ENCODE measurements around the gene IGSF11.
"Not testable (repeated sequence)": the region's sequence is repeated elsewhere in the genome, so short reads cannot be mapped to it uniquely, and the experiment has no call there.

The IGSF11 gene

DNA sequence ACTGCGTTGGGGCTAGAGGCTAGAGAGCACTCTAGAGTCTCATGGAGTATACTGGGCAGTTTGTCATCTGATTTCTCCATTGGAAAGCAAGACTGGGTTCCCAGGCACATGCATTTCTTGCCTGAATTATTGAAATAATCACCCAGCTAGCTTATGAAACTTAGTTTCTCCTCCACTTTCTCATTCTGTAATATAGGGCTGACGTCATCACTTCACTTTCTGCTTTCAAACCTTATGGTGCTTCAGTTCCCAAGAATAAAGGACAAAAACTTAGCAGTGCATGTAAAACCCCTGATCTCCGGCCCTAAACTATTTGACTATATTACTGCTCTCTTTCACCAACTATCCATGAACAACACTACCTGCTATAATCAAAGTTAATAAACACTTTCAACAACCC is 147.9 kb downstream of the IGSF11 start:
- H3K4me3 ChIP-seq (ENCODE audit: low read depth, low read length), result no peak overlapping the region

GRCh38 chr3:118884748-118885206 is 149.9 kb downstream of the IGSF11 start:
- no peak overlapping the region for H3K4me3 ChIP-seq (ENCODE audit: low read depth, low read length)

GRCh38 chr3:118882353-118882947 is 152.2 kb downstream of the IGSF11 start:
- H3K4me3 ChIP-seq (ENCODE audit: low read depth, low read length), result no peak overlapping the region

DNA sequence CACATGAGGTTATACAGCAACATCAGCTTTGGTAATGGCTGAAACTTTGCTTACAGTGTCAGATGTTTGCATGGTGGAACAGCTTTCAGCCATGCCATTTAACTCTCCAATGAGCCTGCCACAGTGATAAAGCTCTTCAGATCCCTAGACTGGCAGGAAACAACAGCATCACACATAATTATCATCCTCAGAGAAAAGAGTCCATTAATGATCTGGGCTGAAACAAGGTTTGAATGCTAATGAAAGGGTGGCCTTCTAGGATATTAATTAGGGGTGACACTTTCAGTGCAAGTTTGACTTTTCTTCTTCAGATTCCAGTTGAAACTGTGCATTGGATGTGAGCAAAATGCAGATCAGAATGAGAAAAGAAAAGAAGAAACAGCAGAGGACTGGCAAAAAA is 166.6 kb downstream of the IGSF11 start:
- no peak overlapping the region for H3K4me3 ChIP-seq (ENCODE audit: low read depth, low read length)

DNA sequence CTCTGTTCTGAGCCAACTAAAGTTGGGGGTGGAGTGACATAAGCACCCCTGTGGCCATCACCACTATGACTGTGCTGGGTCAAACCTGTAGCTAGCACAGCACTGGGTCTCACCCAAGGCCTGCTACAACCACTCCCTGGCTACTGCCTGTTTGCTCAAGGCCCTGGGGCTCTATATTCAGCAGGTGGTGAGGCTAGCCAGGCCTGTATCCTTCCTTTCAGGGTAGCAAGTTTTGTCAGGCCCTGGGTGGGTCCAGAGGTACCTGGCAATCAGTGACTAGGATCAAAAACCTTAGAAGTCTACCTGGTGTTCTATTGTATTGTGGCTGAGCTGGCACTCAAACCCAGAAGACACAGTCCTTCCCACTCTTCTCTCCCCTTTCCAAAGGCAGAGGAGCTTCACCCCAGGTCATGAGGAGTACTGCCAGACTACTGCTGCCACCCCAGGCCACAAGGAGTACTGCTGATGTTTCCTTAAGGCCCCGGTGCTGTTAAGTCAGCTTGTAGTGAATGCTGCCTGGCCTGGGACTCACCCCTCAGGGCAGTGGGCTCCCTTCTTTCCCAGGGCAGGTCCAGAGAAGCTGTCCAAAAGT is 170.8 kb downstream of the IGSF11 start:
- no peak overlapping the region for H3K4me3 ChIP-seq (ENCODE audit: low read depth, low read length)

- no peak overlapping the region for H3K4me3 ChIP-seq (ENCODE audit: low read depth, low read length)
Observed at GRCh38 chr3:118859950-118860349, 174.7 kb downstream of the IGSF11 start.

- H3K4me3 ChIP-seq (ENCODE audit: low read depth, low read length), result not testable (repeated sequence)
Observed at GRCh38 chr3:118851466-118852193, 183.0 kb downstream of the IGSF11 start.

DNA sequence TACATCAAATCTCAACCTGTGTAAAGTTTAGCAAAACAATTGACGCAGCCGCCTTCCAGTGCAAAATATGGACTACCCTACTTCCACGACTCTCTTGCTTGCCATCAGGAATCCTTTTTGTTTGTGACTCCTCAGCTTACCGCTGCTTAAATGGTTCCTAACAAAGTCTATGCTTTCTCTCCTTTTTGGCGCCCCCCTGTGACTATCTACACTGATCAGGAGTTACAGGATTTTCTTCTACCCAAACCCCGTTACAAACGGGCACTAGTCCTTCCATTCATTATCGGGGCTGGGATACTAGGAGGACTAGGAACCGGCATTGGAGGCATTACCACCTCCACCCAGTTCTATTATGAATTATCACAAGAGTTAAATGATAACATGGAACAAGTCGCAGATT is 184.0 kb downstream of the IGSF11 start:
- no peak overlapping the region for H3K4me3 ChIP-seq (ENCODE audit: low read depth, low read length)

All from iPS-11a (cell line).